COR-L47 (cell line): ENCODE measurements around the gene SPTB.
A peak's percentile ranks its signal among the peaks of the same experiment; 100 is the strongest.

Experiments used
- DNase-seq: peaks from one replicate; lab custom pipeline; 2025; lab: John Stamatoyannopoulos, UW

Gene SPTB

GRCh38 chr14:64709126-64709525 lies 170.6 kb downstream of the SPTB start:
- no peak for DNase-seq

- no peak for DNase-seq
These were observed 171.3 kb downstream of the SPTB start for GRCh38 chr14:64708148-64709004.

- no peak for DNase-seq
These were observed 172.0 kb downstream of the SPTB start for GRCh38 chr14:64707661-64708060.

GRCh38 chr14:64706593-64707193 lies 173.0 kb downstream of the SPTB start:
- no peak for DNase-seq

GRCh38 chr14:64706119-64706592 lies 173.6 kb downstream of the SPTB start:
- DNase-seq = no peak

- peak; percentile 47 for DNase-seq
These were observed 174.2 kb downstream of the SPTB start for GRCh38 chr14:64705381-64706118.

- DNase-seq = peak; percentile 33
These were observed 174.8 kb downstream of the SPTB start for GRCh38 chr14:64704743-64705380.

GRCh38 chr14:64704143-64704742 lies 175.5 kb downstream of the SPTB start, which contains the start of gene PLEKHG3:
TSS of gene PLEKHG3 (plus strand) at chr14:64704424. CDS start at chr14:64727632, 23,208 bp downstream.
- peak; percentile 84 for DNase-seq

- DNase-seq = peak; percentile 76
These were observed 176.1 kb downstream of the SPTB start for GRCh38 chr14:64703395-64704142.

GRCh38 chr14:64702493-64703394 lies 177.0 kb downstream of the SPTB start:
- DNase-seq = no peak

- DNase-seq = peak; percentile 54
These were observed 178.0 kb downstream of the SPTB start for GRCh38 chr14:64701660-64702059.

- DNase-seq = no peak
These were observed 178.8 kb downstream of the SPTB start for GRCh38 chr14:64700894-64701293.

GRCh38 chr14:64700290-64700689 lies 179.4 kb downstream of the SPTB start:
- no peak for DNase-seq

GRCh38 chr14:64698903-64699302 lies 180.8 kb downstream of the SPTB start:
- no peak for DNase-seq

GRCh38 chr14:64696355-64696857 lies 183.3 kb downstream of the SPTB start:
- peak; percentile 21 for DNase-seq
